Measurements from ENCODE around the gene PTGDR2.

The PTGDR2 gene

DNA sequence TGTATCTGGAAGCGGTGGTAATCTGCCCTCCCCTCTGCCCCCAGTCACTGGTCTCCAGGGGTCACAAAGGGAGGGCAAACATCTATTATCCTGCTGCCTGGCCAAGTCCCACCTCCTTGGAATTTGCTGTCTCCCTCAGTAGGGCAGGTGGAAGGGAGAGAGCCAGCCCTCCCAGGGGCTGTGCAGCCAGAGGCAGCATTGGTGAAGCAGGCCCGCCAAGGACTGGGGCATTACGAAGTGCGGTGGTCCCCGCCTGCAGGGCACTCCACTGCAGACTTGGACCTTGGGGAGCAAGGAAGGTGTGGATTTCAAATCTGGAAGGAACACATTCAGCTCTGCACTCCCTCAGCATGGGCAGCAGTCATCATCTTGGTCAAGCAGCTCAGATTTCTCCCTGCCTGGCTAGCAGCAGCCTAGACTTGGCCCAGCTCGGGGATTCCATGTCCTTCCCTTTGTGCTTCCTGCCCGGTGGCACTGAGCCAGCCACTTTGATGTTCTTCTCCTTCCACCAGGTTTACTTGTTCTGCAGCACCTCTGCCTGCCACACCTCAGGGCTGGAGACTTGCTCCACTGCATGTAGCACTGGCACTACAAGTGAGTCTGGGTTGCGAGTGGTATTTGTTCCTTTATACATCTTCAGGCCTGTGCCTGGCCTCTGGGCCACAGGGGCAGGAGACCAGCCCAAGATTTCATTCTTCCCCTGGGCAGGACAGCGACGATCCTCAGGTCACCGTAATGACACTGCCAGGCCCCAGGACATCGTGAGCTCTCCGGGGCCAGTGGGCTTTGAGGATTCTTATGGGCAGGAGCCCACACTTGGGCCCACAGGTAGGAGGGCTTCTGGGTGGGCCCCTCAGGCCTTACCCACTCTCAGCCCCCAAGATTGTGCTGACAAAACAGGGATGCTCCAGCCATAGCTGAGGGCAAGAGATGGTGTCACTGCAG is 18.9 kb upstream of the PTGDR2 start:
- no peak for DNase-seq (ENCODE audit: low spot score)

DNA sequence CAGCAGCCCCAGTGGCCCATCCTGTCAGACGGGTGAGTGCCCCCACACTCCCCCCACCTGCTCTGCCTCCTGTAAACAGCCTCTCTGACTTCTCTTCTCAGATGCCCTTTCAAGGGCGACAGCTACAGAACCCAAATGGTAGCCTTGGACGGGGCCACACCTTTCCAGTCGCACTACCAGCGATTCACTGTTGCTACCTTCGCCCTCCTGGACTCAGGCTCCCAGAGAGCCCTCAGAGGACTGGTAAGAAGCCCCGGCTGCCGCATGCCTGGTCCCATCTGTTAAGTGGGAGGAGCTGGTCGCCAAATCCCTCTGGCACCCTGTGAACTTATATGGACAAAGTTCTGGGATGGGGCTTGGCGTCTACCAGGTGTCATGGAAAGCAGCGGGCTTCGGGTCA is 17.8 kb upstream of the PTGDR2 start:
- no peak for DNase-seq (ENCODE audit: low spot score)

DNA sequence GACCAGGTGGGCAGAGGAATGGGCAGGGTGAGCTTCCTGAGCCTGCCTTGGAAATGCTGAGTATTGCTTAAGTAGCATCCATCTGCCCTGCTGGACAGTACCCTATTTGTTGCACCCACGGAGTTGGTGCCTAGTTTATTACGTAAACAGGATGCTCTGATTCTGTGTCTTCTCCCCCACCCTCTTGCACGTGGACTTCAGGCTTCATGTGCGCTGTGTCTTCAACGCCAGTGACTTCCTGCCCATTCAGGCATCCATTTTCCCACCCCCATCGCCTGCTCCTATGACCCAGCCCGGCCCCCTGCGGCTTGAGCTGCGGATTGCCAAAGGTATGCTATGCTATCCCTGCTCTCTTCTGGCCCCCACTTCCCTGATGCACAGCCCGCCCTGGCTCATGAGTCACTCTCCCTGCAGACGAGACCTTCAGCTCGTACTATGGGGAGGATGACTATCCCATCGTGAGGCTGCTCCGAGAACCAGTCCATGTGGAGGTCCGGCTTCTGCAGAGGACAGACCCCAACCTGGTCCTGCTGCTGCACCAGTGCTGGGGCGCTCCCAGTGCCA is 17.3 kb upstream of the PTGDR2 start:
- DNase-seq (ENCODE audit: low spot score): no peak

DNA sequence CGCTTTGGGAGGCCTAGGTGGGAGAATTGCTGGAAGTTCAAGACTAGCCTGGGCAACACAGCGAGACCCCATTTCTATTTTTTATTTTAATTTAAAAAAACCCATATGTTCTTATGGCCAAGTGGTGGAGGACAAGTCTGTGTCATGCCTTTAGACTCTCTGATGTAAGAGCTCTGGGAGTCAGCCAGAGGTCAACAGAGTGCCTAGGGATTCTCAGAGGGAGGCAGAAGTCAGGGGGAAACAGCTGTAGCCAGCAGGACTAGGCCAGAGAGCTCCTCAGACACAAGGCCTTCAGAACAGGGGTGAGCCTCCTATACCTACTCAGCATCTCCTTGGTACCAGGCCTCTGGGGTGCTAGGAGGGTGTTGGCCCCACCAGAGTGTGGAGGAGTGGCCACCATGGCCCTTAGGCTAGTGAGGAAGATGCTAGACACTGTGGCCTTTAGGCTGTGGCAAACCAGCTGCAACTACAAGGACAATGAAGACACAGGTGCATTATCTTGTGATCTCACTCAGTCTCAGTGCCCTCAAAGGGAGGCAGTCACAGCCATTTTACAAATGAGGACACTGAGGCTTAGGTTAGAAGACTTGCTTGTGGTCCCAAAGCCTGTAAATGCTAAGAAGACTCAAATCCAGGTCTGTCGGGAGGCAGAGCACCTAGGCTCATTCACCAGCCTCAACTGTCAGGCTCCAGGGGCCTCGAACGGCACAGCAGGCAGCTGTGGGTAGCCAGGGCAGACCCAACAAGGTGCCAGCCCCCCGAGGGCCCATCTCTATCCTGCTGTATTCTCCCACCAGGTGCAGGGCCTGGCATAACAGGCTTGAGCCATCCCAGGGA is 16.6 kb upstream of the PTGDR2 start:
- DNase-seq (ENCODE audit: low spot score): no peak

GRCh38 chr11:60871378-60872061 is 15.8 kb upstream of the PTGDR2 start:
- no peak for DNase-seq (ENCODE audit: low spot score)

GRCh38 chr11:60870733-60871377 is 15.1 kb upstream of the PTGDR2 start:
- DNase-seq (ENCODE audit: low spot score): no peak

DNA sequence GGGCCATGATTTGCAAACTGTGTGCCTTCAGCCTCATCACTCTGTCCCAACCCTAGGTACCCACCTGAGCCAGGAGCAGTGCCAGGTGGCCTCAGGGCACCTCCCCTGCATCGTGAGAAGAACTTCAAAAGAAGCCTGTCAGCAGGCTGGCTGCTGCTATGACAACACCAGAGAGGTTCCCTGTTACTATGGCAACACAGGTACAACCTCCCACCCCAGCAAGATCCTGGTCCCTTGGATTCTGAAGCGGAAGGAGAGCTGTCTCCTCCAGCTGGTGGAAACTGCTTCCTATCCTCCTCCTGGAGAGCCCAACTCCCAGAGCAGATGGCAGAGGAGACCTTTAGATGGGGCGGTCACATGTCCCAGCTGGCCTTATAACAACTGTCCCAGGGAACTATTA is 14.5 kb upstream of the PTGDR2 start:
- no peak for DNase-seq (ENCODE audit: low spot score)

DNA sequence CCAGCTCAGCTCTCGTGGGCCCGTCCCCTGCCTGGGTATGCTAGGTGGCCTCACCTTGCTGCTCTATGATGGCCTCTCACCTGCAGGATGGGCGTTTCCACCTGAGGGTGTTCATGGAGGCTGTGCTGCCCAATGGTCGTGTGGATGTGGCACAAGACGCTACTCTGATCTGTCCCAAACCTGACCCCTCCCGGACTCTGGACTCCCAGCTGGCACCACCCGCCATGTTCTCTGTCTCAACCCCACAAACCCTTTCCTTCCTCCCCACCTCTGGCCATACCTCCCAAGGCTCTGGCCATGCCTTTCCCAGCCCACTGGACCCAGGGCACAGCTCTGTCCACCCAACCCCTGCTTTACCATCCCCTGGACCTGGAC is 13.7 kb upstream of the PTGDR2 start:
- no peak for DNase-seq (ENCODE audit: low spot score)

- DNase-seq (ENCODE audit: low spot score): no peak
Observed at GRCh38 chr11:60868682-60869450, 13.1 kb upstream of the PTGDR2 start.

DNA sequence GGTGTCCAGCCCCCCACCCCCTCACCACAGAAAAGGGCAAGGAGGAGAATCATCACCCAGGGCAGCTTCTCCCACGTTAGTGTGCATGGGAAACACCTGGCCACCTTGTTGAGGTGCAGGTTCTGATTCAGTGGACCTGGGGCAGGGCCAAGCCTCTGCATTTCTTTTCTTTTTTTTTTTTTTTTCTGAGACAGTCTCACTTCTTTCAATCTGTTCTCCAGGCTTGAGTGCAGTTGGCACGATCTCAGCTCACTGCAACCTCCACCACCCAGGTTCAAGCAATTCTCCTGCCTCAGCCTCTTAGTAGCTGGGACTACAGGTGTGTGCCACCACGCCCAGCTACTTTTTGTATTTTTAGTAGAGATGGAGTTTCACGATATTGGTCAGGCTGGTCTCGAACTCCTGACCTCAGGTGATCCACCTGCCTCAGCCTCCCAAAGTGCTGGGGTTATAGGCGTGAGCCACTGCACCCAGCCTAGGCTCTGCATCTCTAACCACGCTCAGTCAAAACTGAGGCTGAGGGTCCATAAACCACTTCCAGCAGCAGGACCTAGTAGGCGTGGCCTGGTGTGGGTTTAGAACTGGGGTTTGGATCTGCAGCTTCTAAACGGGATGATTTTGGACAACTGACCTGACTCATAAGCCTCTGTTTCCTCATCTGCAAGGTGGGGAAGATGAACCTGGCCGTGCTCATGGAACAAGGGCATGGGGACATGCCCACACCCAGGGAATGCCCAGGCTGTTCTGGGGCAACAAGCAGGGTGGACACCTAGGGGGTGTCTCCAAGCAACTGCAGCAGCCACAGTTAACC is 12.3 kb upstream of the PTGDR2 start:
- no peak for DNase-seq (ENCODE audit: low spot score)

GRCh38 chr11:60866911-60867870 is 11.4 kb upstream of the PTGDR2 start, which contains the start of gene ZP1:
Gene ZP1 (plus strand): TSS chr11:60867542. CDS start chr11:60867562, 20 bp downstream.
- DNase-seq (ENCODE audit: low spot score): no peak

GRCh38 chr11:60864856-60865513 is 9.2 kb upstream of the PTGDR2 start:
- no peak for DNase-seq (ENCODE audit: low spot score)

DNA sequence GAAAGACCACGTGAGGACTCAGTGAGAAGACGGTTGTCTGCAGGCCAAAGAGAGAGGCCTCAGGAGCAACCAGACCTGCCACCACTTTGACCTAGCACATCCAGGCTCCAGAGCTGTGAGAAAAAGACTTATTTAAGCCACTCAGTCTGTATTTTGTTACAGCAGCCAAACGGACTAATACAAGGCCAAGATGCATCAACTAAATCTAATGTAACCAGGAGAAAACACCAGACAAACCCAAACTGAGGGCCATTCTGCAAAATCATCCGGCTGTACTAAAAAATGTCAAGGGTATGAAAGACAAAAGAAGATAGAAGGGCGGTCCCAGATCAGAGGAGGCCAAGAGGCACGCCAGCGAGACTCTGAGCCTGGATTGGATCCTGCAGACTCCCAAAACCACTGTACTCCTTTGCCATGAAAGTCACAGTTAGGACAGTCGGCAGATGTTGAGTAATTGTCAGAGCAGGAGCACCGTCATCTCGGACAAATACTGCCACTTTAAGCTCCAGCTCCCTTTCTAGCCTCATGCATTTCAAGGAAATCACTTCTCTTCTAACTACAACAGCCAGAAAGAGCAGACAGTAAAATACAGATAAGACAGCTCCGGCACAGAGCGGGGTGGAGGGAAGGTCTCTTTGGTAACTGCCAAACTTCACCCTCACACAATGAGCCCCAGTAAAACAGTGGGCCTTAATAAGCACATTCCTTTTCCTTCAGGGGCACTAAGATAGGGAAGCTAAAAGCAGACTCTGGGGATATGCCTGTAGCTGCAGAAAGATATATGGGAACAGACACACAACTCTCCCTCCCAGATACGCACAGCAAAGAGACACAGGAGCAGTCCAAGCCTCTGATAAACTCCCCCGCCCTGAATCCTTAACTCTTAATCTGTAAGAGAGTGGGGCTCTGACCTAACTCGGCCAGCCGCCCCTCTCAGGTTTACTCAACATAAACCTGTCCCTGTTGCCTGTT is 8.1 kb upstream of the PTGDR2 start:
- DNase-seq (ENCODE audit: low spot score): no peak

- no peak for DNase-seq (ENCODE audit: low spot score)
Observed at GRCh38 chr11:60862171-60862570, 6.4 kb upstream of the PTGDR2 start.

DNA sequence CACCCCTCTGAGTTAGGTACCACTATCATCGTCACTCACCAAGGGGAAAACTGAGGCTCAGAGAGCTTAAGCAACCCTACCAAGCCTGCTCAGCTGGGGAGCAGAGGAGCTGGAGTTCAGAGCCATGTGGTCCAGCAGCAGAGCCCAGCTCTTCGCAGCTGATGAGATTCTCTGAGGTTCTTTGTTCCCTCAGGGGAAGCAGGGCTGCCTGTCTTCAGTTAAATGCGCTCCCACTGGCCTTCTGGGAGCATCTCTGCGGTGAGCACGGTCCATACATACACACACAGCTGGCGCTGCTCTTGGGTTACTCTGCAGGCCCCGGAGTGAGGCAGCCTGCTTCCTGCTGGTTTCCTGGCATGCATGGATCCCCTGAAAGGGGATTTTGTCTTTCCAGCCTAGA is 5.2 kb upstream of the PTGDR2 start:
- no peak for DNase-seq (ENCODE audit: low spot score)

- no peak for DNase-seq (ENCODE audit: low spot score)
Observed at GRCh38 chr11:60859616-60860250, 4.0 kb upstream of the PTGDR2 start.
